Panc1 (cell line): ENCODE results near the gene GJC2. TPM values are rescaled to one million over a fixed set of nuclear protein-coding genes. Genes with fewer than 3 reads are reported as not detected.

Experiments
- ATAC-seq: fragments of 200-7000 bp; cut with Tn5 transposase; 2 replicates; pipeline ENCODE4 v1.9.1; 2020; ENCODE audit warnings: mild to moderate bottlenecking, moderate library complexity
- BruUV-seq: library from RNA; stranded (reverse); fragments of 400-500 nt; replicated peaks from 2 replicates; lab custom pipeline; 2021; lab: Mats Ljungman, UMichigan
- CTCF ChIA-PET: fragments of 300-600 bp; sonication (Branson Sonifier 250); formaldehyde crosslinking; loops from one replicate; lab custom pipeline; 2022; ENCODE audit warnings: antibody characterized with exemption; lab: Charles Lee
- POLR2A ChIA-PET: fragments of 300-600 bp; sonication (Branson Sonifier 250); formaldehyde crosslinking; loops from one replicate; lab custom pipeline; 2022; ENCODE audit warnings: antibody characterized with exemption; lab: Charles Lee
- DNase-seq: peaks from one replicate; pipeline ENCODE4 v3.0.0-alpha.2; 2010; ENCODE audit warnings: low read depth, low spot score
- H3K27ac ChIP-seq: 2 replicates; pipeline ENCODE4 v1.5.1; 2011; ENCODE audit warnings: mild to moderate bottlenecking, low read length, inconsistent platforms
- H3K27me3 ChIP-seq: fragments of 200-500 bp; sonication (Bioruptor generic); 2 replicates; pipeline ENCODE4 v1.6.0; 2014; ENCODE audit warnings: low read length, inconsistent platforms; ENCODE audit not compliant: control insufficient read depth, insufficient read depth
- H3K36me3 ChIP-seq: fragments of 200-500 bp; sonication (Bioruptor generic); 2 replicates; pipeline ENCODE4 v1.5.1; 2014; ENCODE audit warnings: inconsistent platforms, mild to moderate bottlenecking, low read length, moderate library complexity; ENCODE audit not compliant: control insufficient read depth, insufficient read depth
- H3K4me1 ChIP-seq: 2 replicates; pipeline ENCODE4 v1.5.1; 2011; ENCODE audit warnings: inconsistent platforms, mild to moderate bottlenecking, low read length, moderate library complexity; ENCODE audit not compliant: control insufficient read depth, insufficient read depth
- H3K4me3 ChIP-seq, 2 experiments: 2 replicates each; pipeline ENCODE4 v1.5.1; 2011 to 2012; ENCODE audit warnings: low read depth in 2 of 2, low read length in 2 of 2, mild to moderate bottlenecking in 2 of 2, inconsistent platforms in 1 of 2, moderate library complexity in 1 of 2
- H3K9me3 ChIP-seq: fragments of 200-500 bp; sonication (Bioruptor generic); 2 replicates; pipeline ENCODE4 v1.5.1; 2014; ENCODE audit warnings: low read depth, mild to moderate bottlenecking, inconsistent platforms, low read length, moderate library complexity; ENCODE audit not compliant: control insufficient read depth, insufficient read depth
- POLR2AphosphoS5 ChIP-seq: IDR thresholded peaks from 2 replicates; pipeline ENCODE4 v1.6.1; 2012; ENCODE audit warnings: mild to moderate bottlenecking, low read depth, low read length, moderate library complexity
- SIN3A ChIP-seq: IDR thresholded peaks from 2 replicates; pipeline ENCODE4 v1.6.1; 2012; ENCODE audit warnings: low read depth, mild to moderate bottlenecking, low read length, moderate library complexity, borderline replicate concordance; ENCODE audit not compliant: insufficient read depth
- TCF7L2 ChIP-seq: IDR thresholded peaks from 2 replicates; pipeline ENCODE4 v1.6.1; 2011; ENCODE audit warnings: mild to moderate bottlenecking, low read depth, low read length, inconsistent platforms
- in situ Hi-C: cut with HindIII; loops from 2 replicates; pipeline ENCODE4 v1.10.0; 2016; ENCODE audit warnings: low sequenced_read_pairs, low pct_unique_long_range_greater_than_20kb
- intact Hi-C: fragments of 100-400 bp; cut with micrococcal nuclease; formaldehyde crosslinking; loops from one replicate; pipeline ENCODE4 v1.10.0; 2022; ENCODE audit not compliant: unreplicated experiment
- total RNA-seq: library from RNA; stranded (reverse); gene quantifications from one replicate; pipeline ENCODE4 v1.2.1, GENCODE V29; 2021; ENCODE audit not compliant: unreplicated experiment
- TF ChIP-seq, protein P1 (sequence below): fragments of 450-650 bp; IDR thresholded peaks from 2 replicates; pipeline ENCODE4 v1.5.1; 2017; ENCODE audit warnings: mild to moderate bottlenecking
- TF ChIP-seq, protein P2 (sequence below), 2 experiments: IDR thresholded peaks; 2 replicates each; pipeline ENCODE4 v1.6.1; 2011 to 2012; ENCODE audit warnings: low read depth in 2 of 2, control low read depth in 1 of 2, low read length in 1 of 2, mild to moderate bottlenecking in 1 of 2, moderate library complexity in 1 of 2; ENCODE audit not compliant: insufficient read depth in 1 of 2

The GJC2 gene
- total RNA-seq, 1 experiment from 2014 or later = 2.4 TPM

DNA sequence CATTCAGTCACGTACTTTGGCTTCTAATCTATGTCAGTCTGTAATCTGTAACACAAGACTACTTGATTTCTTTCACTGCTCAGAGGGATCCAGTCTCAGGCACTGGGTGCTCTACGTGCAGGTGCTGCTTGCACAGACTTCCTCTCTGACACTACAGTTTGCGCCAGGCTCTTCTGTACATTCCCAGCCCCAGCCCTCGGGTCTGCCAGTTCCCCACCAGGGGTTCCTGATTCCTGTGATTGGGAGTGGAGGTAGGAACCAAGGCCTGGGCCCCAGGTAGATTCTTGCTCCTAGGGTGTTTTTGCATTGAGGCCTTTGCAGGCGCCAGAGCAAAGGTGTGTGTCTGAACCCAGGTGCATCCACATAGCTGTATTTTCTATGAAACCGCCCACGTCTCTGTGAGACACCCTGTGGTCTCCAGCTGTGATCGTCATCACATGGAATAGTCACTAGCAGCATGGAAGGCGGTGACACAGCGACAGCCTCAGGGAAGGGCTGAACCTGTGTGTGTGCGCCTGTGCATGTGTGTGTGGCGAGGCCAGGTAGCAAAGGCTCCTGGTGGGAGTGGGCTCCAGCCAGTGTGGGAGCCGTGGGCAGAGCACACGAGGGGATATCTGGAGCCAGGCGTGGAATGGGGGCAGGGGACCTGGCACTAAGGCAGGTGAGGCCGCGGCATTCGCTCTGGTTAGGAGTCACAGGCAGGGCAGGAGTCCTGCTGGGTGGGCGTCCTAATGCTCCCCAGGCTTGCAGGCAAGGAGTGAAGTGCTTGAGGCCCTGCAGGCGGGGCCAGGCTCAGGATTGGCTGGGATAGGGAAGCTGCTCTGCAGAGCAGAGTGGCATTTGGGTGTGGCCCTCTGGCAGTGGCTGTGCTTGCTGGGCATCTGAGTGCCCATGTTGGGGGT, 5.2 kb downstream of the GJC2 start:
- intact Hi-C loops (no loop called here), in situ Hi-C loops (no loop called here)
- BruUV-seq = no TSS peak
- ChIA-PET POLR2A (interaction anchor here (0.5 kb wide), 1 partner anchor 1347 kb away, joined by 7 read pairs; no protein-coding TSS in a partner anchor), CTCF (no interaction called here)
- no peak for ATAC-seq
- no peaks in the 10 kb centered on the region for H3K27me3 ChIP-seq
- no peak for DNase-seq
- H3K4me3 ChIP-seq = no peak overlapping the region
- no peaks in the 10 kb centered on the region for H3K36me3 ChIP-seq
- no peak overlapping the region for H3K27ac ChIP-seq
- H3K4me1 ChIP-seq = peaks cover 10% of the 10 kb centered on the region
- TF ChIP-seq TCF7L2 (no peak), SIN3A (no peak), POLR2AphosphoS5 (no peak)
- TF ChIP-seq, protein P1, sequence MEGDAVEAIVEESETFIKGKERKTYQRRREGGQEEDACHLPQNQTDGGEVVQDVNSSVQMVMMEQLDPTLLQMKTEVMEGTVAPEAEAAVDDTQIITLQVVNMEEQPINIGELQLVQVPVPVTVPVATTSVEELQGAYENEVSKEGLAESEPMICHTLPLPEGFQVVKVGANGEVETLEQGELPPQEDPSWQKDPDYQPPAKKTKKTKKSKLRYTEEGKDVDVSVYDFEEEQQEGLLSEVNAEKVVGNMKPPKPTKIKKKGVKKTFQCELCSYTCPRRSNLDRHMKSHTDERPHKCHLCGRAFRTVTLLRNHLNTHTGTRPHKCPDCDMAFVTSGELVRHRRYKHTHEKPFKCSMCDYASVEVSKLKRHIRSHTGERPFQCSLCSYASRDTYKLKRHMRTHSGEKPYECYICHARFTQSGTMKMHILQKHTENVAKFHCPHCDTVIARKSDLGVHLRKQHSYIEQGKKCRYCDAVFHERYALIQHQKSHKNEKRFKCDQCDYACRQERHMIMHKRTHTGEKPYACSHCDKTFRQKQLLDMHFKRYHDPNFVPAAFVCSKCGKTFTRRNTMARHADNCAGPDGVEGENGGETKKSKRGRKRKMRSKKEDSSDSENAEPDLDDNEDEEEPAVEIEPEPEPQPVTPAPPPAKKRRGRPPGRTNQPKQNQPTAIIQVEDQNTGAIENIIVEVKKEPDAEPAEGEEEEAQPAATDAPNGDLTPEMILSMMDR = no peak
- TF ChIP-seq, protein P2, sequence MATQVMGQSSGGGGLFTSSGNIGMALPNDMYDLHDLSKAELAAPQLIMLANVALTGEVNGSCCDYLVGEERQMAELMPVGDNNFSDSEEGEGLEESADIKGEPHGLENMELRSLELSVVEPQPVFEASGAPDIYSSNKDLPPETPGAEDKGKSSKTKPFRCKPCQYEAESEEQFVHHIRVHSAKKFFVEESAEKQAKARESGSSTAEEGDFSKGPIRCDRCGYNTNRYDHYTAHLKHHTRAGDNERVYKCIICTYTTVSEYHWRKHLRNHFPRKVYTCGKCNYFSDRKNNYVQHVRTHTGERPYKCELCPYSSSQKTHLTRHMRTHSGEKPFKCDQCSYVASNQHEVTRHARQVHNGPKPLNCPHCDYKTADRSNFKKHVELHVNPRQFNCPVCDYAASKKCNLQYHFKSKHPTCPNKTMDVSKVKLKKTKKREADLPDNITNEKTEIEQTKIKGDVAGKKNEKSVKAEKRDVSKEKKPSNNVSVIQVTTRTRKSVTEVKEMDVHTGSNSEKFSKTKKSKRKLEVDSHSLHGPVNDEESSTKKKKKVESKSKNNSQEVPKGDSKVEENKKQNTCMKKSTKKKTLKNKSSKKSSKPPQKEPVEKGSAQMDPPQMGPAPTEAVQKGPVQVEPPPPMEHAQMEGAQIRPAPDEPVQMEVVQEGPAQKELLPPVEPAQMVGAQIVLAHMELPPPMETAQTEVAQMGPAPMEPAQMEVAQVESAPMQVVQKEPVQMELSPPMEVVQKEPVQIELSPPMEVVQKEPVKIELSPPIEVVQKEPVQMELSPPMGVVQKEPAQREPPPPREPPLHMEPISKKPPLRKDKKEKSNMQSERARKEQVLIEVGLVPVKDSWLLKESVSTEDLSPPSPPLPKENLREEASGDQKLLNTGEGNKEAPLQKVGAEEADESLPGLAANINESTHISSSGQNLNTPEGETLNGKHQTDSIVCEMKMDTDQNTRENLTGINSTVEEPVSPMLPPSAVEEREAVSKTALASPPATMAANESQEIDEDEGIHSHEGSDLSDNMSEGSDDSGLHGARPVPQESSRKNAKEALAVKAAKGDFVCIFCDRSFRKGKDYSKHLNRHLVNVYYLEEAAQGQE (IDR thresholded peaks at IDR 0.05; ENCODE audit: insufficient read depth in 1 of 2, low read depth in 2 of 2, low read length in 1 of 2) = no peak
- H3K9me3 ChIP-seq = no peaks in the 10 kb centered on the region

DNA sequence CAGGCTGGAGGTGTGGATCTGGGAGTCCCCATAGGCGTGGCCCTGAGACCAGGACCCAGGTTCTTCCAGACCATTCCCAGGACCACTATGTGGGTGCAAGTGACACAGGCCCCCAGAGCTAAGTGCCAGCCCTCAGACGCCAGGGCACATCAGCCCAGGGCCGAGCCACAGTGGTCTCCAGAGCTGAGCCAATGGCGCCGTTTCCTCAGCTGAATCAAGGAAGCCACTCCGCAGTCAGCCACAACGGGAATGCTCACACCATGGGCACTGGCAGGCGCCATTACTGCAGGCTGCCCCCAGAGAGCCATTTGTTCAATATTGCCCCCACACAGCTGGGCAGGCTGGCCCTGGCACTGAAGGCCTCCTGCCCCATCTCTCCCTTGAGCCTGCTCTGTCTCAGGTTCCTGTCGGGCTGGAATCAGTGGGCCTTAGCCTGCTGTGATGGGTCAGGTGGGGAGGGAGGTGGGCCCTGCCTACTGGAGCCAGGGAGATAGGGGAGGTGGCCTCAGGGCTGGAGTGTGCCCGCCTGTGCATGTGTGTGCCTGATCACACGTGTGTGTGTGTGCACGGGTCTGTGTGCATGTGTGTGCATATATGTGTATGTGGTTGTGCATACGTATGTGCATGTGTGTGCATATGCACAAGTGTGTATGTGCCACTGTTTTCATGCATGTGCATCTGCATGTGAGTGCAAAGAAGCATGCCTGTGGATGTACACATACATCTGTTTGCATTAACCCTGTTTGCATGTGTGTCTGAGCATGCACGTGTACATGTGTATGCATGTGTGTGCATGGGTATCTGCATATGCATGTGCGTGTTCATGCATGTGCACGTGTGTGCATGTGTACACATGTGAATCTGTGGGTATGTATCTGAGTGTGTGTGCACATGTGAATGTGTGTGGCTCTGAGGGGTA, 6.1 kb downstream of the GJC2 start:
- ChIA-PET CTCF (no interaction called here), POLR2A (interaction anchor here (0.5 kb wide), 1 partner anchor 99 kb away, joined by 4 read pairs; no protein-coding TSS in a partner anchor)
- in situ Hi-C loops (no loop called here), intact Hi-C loops (no loop called here)
- BruUV-seq = no TSS peak
- ATAC-seq = no peak
- H3K4me3 ChIP-seq = no peak overlapping the region
- no peaks in the 10 kb centered on the region for H3K9me3 ChIP-seq
- peaks cover under 1% of the 10 kb centered on the region for H3K4me1 ChIP-seq
- no peaks in the 10 kb centered on the region for H3K36me3 ChIP-seq
- no peak for DNase-seq
- H3K27me3 ChIP-seq = no peaks in the 10 kb centered on the region
- no peak overlapping the region for H3K27ac ChIP-seq
- no peak for TF ChIP-seq POLR2AphosphoS5
- TF ChIP-seq, protein P1 = no peak
- TF ChIP-seq, protein P2 (IDR thresholded peaks at IDR 0.05; ENCODE audit: insufficient read depth in 1 of 2, low read depth in 2 of 2, low read length in 1 of 2) = no peak
- no peak for TF ChIP-seq TCF7L2
- no peak for TF ChIP-seq SIN3A
